Measurements from ENCODE around the gene ASB1.

Gene ASB1

DNA sequence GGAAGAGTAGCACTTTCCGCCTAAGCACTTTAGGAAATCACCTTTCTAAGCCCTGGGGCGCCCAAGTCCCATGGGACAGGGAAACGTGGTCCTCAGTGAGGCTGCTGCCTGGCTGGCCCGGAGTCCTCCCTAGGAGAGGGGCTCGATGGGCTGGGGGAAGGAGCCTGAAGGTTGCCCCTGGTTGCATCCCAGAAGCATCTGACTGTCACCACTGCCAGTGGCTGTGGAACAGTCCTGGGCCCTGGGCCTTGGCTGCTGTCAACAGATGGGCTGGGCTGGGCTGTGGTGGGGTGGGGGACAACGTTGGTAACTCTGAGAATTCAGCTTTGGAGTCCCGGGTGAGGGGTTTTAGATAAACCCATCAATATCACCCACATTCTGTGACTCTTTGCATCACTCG is 22.5 kb downstream of the ASB1 start:
- no peaks in the 10 kb centered on the region for H3K27me3 ChIP-seq (ENCODE audit: insufficient read depth, low read length)
- H3K4me1 ChIP-seq (ENCODE audit: insufficient read depth, low read length, severe bottlenecking) = no peaks in the 10 kb centered on the region
- no peak overlapping the region for H3K27ac ChIP-seq (ENCODE audit: low read depth, low read length, poor library complexity, severe bottlenecking)
- H3K4me3 ChIP-seq (ENCODE audit: low read depth, low read length, poor library complexity, severe bottlenecking) = no peak overlapping the region
- H3K9ac ChIP-seq (ENCODE audit: low read length) = no peak overlapping the region
- H3K4me2 ChIP-seq (ENCODE audit: low read length) = no peak overlapping the region
- H4K20me1 ChIP-seq (ENCODE audit: insufficient read depth, low read length) = no peaks in the 10 kb centered on the region
- no peaks in the 10 kb centered on the region for H3K9me3 ChIP-seq (ENCODE audit: low read length)
- no peaks in the 10 kb centered on the region for H3K9me2 ChIP-seq (ENCODE audit: low read depth, low read length)
- H3F3A ChIP-seq (ENCODE audit: insufficient read depth, low read length) = no peaks in the 10 kb centered on the region
- H3K36me3 ChIP-seq (ENCODE audit: insufficient read depth, low read length) = peaks cover 83% of the 10 kb centered on the region
- H2AFZ ChIP-seq (ENCODE audit: low read length) = no peak overlapping the region
- no peaks in the 10 kb centered on the region for H3K79me2 ChIP-seq (ENCODE audit: insufficient read depth, low read length)
- TF ChIP-seq, protein P1, sequence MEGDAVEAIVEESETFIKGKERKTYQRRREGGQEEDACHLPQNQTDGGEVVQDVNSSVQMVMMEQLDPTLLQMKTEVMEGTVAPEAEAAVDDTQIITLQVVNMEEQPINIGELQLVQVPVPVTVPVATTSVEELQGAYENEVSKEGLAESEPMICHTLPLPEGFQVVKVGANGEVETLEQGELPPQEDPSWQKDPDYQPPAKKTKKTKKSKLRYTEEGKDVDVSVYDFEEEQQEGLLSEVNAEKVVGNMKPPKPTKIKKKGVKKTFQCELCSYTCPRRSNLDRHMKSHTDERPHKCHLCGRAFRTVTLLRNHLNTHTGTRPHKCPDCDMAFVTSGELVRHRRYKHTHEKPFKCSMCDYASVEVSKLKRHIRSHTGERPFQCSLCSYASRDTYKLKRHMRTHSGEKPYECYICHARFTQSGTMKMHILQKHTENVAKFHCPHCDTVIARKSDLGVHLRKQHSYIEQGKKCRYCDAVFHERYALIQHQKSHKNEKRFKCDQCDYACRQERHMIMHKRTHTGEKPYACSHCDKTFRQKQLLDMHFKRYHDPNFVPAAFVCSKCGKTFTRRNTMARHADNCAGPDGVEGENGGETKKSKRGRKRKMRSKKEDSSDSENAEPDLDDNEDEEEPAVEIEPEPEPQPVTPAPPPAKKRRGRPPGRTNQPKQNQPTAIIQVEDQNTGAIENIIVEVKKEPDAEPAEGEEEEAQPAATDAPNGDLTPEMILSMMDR (IDR thresholded peaks at IDR 0.05; ENCODE audit: low read length) = no peak
- TF ChIP-seq EZH2 (IDR thresholded peaks at IDR 0.05; ENCODE audit: borderline replicate concordance, low read length) = no peak

DNA sequence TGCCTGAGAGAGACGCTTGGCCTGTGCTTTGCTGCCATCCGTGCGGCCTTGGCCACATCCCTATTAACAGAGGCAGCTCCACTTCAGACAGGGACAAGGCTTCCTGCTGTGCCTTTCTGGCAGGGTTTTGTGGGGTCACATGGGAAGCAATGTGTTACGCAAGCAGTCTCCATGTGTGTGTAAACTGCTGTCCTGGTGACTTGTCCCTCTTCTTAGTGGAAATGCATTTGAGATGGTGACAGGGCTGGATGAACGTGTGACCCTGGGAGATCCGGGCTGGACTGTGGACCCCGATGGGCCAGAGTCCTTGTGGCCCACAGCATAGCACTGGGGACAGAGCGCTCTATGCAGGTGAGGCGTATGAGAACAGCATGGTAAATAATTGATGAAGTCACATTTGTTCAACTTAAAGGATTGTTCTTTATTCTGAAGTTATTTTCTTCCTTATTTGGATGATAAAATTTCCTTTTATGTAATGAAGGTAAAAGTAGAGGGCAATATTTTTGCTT is 23.2 kb downstream of the ASB1 start:
- no peaks in the 10 kb centered on the region for H3K4me1 ChIP-seq (ENCODE audit: insufficient read depth, low read length, severe bottlenecking)
- no peak overlapping the region for H3K9ac ChIP-seq (ENCODE audit: low read length)
- H3K27me3 ChIP-seq (ENCODE audit: insufficient read depth, low read length) = no peaks in the 10 kb centered on the region
- H3F3A ChIP-seq (ENCODE audit: insufficient read depth, low read length) = no peaks in the 10 kb centered on the region
- TF ChIP-seq EZH2 (IDR thresholded peaks at IDR 0.05; ENCODE audit: borderline replicate concordance, low read length) = no peak
- TF ChIP-seq, protein P1 (IDR thresholded peaks at IDR 0.05; ENCODE audit: low read length) = no peak
- H3K36me3 ChIP-seq (ENCODE audit: insufficient read depth, low read length) = peaks cover 76% of the 10 kb centered on the region
- H3K4me2 ChIP-seq (ENCODE audit: low read length) = no peak overlapping the region
- H3K4me3 ChIP-seq (ENCODE audit: low read depth, low read length, poor library complexity, severe bottlenecking) = no peak overlapping the region
- no peaks in the 10 kb centered on the region for H4K20me1 ChIP-seq (ENCODE audit: insufficient read depth, low read length)
- H3K27ac ChIP-seq (ENCODE audit: low read depth, low read length, poor library complexity, severe bottlenecking) = no peak overlapping the region
- H3K79me2 ChIP-seq (ENCODE audit: insufficient read depth, low read length) = no peaks in the 10 kb centered on the region
- no peaks in the 10 kb centered on the region for H3K9me3 ChIP-seq (ENCODE audit: low read length)
- H2AFZ ChIP-seq (ENCODE audit: low read length) = no peak overlapping the region
- no peaks in the 10 kb centered on the region for H3K9me2 ChIP-seq (ENCODE audit: low read depth, low read length)

DNA sequence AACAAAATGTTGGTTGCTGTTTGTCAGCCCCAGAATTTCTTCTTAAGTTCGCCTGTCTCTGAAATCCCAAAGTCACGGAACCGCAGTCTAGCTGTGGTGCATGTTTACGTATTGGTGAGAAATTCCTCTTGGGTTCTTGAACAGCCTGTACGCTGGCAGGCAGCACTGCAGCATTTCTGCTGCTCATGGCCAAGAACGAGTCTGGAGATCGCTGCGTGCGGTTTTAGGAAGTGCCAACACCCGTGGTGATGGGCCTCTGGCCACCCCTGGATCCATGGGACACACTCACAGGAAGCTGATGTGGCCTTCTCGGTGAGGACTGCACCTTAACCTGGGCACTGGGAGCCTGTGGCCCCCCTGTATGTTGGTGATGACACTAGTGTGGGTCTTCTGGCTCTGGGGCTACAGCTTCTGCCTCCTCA is 23.7 kb downstream of the ASB1 start:
- Histone ChIP-seq H3K36me3 (ENCODE audit: insufficient read depth, low read length) (peaks cover 71% of the 10 kb centered on the region), H3K79me2 (ENCODE audit: insufficient read depth, low read length) (no peaks in the 10 kb centered on the region), H3K9ac (ENCODE audit: low read length) (no peak overlapping the region), H2AFZ (ENCODE audit: low read length) (no peak overlapping the region), H3K9me3 (ENCODE audit: low read length) (no peaks in the 10 kb centered on the region), H3F3A (ENCODE audit: insufficient read depth, low read length) (no peaks in the 10 kb centered on the region), H3K4me3 (ENCODE audit: low read depth, low read length, poor library complexity, severe bottlenecking) (no peak overlapping the region), H3K4me2 (ENCODE audit: low read length) (no peak overlapping the region), H3K9me2 (ENCODE audit: low read depth, low read length) (no peaks in the 10 kb centered on the region), H3K27ac (ENCODE audit: low read depth, low read length, poor library complexity, severe bottlenecking) (no peak overlapping the region), H3K27me3 (ENCODE audit: insufficient read depth, low read length) (no peaks in the 10 kb centered on the region; the same call in 1 of the 2 replicates), H4K20me1 (ENCODE audit: insufficient read depth, low read length) (no peaks in the 10 kb centered on the region), H3K4me1 (ENCODE audit: insufficient read depth, low read length, severe bottlenecking) (no peaks in the 10 kb centered on the region)
- TF ChIP-seq EZH2 (IDR thresholded peaks at IDR 0.05; ENCODE audit: borderline replicate concordance, low read length) = no peak
- TF ChIP-seq, protein P1 (IDR thresholded peaks at IDR 0.05; ENCODE audit: low read length) = no peak

Measured in OCI-LY1 (cell line).